GM12874 (cell line): ENCODE results near the gene NELL2.

ENCODE experiments used
- TF ChIP-seq, protein P1 (sequence below): IDR thresholded peaks from 2 replicates; pipeline ENCODE4 v1.5.1; 2011; ENCODE audit warnings: low read depth, mild to moderate bottlenecking, control low read depth, low read length, moderate library complexity; ENCODE audit not compliant: insufficient read depth

The NELL2 gene

DNA sequence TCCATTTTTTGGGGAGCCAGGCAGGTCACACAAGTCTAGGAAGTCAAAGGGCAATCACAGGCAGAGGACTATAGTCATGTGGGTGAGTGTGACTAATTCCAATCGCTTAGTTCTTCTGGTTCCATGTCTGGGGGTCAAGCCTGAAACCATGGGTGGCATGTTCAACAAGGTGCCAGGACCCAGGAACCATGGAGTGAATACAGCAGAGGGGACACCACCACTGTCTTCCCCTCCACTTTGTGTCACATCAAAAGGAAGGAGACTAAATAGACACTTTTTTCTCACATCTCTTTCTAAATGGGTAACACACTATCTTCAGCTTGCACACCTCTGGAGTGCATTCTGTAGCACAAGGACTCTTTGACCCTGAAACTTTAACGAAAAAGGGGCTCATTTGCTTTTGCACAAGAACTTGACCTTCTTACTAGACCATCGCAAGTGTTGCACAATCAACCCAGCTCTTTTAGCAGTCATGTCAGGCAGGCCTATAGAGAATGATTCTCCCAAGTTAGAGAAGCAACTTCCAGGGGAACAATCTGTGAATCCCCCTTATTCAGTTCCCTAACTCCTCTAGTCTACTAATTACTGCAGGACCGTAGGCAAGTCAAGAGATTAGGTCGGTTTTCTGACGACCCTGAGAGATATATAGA is 398.7 kb downstream of the NELL2 start:
- TF ChIP-seq, protein P1, sequence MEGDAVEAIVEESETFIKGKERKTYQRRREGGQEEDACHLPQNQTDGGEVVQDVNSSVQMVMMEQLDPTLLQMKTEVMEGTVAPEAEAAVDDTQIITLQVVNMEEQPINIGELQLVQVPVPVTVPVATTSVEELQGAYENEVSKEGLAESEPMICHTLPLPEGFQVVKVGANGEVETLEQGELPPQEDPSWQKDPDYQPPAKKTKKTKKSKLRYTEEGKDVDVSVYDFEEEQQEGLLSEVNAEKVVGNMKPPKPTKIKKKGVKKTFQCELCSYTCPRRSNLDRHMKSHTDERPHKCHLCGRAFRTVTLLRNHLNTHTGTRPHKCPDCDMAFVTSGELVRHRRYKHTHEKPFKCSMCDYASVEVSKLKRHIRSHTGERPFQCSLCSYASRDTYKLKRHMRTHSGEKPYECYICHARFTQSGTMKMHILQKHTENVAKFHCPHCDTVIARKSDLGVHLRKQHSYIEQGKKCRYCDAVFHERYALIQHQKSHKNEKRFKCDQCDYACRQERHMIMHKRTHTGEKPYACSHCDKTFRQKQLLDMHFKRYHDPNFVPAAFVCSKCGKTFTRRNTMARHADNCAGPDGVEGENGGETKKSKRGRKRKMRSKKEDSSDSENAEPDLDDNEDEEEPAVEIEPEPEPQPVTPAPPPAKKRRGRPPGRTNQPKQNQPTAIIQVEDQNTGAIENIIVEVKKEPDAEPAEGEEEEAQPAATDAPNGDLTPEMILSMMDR: no peak

DNA sequence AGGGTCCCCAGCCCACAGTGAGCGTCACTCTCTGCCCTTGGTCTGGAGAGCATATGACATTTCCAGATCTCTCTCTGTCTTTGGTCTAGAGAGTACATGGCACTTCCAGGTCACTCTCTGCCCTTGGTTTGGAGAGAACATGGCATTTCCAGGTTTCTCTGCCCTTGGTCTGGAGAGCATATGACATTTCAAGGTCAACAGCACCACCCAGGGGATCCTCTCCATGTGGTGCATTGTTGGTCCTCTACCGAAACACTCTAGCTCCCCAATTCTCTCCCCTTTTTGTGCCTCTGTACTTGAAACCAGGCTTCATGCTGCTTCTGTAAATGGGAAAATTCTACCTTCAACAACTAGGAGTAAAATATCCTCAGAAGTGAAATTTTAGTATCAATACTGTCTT is 399.4 kb downstream of the NELL2 start:
- TF ChIP-seq, protein P1: no peak

DNA sequence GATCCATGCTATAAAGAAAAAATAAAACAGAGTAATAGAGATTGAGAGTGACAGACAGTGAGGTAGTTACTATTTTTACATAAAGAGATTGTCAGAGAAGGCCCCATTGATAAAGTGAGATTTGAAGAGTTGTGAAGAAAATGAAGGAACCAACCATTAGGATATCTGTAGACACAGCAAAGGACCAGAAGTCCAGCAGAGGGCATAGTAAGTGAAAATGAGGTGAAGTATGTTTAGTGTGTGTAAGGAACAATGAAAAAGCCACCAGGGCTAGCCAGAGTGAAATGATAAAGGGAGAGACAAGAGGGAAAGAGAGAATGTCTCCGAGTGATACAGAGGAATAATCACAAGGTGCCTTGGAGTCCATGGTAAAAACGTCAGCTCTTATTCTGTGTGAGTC is 411.0 kb downstream of the NELL2 start:
- TF ChIP-seq, protein P1: no peak

DNA sequence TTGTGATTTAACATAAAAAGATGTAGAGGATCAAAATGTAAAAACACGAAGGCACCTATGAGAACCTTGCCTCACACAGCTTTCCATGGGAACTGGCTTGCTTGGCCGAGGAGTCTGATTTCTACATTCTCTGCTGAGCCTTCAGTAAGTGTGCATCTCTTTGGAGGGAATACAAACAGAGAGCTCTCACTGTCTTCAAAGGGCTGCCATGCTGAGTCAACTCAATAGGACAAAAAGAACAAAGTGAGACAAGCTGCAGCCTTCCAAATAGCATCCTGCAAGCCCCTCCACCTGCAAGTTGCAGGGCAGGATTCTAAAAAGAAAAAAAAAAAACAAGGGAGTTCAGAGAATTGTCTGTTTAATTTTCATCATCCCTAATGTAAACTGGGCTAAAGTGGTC is 411.9 kb downstream of the NELL2 start:
- TF ChIP-seq, protein P1: no peak

DNA sequence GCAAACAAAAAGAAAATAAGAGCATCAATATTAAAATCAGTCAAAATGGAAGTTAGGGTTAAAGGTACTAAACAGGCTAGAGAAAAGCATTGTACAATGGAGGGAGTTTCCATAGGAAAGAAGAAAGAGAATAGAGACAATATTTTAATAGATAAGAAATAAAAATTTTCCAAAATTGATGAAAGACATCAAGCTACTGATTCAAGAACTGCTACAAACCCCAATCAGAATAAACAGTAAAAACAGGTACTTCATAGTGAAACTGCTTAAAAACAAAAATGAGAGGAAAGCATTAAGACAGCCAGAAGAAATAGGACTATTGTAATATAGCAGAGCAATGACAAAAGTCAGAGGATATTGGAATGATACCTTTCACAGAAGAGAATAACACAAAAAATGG is 413.4 kb downstream of the NELL2 start:
- TF ChIP-seq, protein P1: no peak

DNA sequence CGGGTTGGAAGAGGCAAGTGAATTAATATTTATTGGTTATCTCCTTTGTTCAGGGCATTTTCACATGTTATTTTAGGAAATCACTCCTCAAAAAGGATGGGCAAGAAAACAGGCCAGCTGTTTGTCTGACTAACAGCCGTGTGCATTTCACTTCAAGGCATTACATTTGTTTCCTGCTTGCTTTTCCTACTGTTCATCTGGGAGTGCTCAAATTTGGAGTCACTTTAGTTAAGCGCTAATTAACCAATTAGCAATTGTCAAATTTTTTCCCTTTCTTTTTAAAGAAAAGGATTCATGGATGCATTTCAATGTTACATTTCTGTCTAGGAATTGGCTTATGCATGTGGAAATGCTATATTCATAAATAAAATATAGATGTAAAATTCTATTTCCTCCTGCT is 415.9 kb downstream of the NELL2 start:
- TF ChIP-seq, protein P1: no peak

DNA sequence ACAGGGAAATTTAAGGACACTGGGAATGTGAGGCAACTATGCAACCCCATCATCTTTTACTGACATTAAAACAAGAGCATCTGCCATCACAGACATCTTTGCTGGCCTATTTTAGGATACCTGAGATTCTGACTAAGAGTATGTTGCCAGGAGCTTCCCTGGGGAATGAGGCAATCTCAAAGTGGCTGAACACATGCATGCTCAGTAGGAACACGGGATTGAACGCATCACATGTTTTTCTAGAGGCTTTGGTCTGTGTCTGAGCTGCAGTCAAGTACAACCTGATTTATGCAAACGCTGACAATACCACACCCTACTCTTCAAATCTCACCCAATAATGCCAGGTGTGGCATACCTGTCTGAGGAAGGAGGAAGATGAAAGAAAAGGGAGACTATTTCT is 416.5 kb downstream of the NELL2 start:
- TF ChIP-seq, protein P1: no peak
